ENCODE measurements around the gene PHPT1.
A peak's percentile ranks its signal among the peaks of the same experiment; 100 is the strongest.
"Not testable (repeated sequence)": the region's sequence is repeated elsewhere in the genome, so short reads cannot be mapped to it uniquely, and the experiment has no call there.

PHPT1 gene

GRCh38 chr9:136860529-136860928 lies 11.3 kb downstream of the PHPT1 start:
- DNase-seq (ENCODE audit: low read depth), result no peak

GRCh38 chr9:136860933-136861873 lies 12.0 kb downstream of the PHPT1 start:
- no peak for DNase-seq (ENCODE audit: low read depth)

- DNase-seq (ENCODE audit: low read depth), result no peak
Measured at GRCh38 chr9:136861874-136862457, 12.8 kb downstream of the PHPT1 start.

- DNase-seq (ENCODE audit: low read depth), result no peak
Measured at GRCh38 chr9:136862849-136863622, 13.8 kb downstream of the PHPT1 start.

- DNase-seq (ENCODE audit: low read depth), result no peak
Measured at GRCh38 chr9:136863623-136864273, 14.5 kb downstream of the PHPT1 start.

- no peak for DNase-seq (ENCODE audit: low read depth)
Measured at GRCh38 chr9:136865041-136865767, 16.0 kb downstream of the PHPT1 start.

- DNase-seq (ENCODE audit: low read depth), result no peak
Measured at GRCh38 chr9:136865768-136866103, 16.5 kb downstream of the PHPT1 start.

GRCh38 chr9:136866898-136867421 lies 17.8 kb downstream of the PHPT1 start:
- not testable (repeated sequence) for DNase-seq (ENCODE audit: low read depth)

- DNase-seq (ENCODE audit: low read depth), result no peak
Measured at GRCh38 chr9:136867480-136867879, 18.3 kb downstream of the PHPT1 start.

GRCh38 chr9:136867917-136868316 lies 18.7 kb downstream of the PHPT1 start:
- no peak for DNase-seq (ENCODE audit: low read depth)

- DNase-seq (ENCODE audit: low read depth), result no peak
Measured at GRCh38 chr9:136868644-136869043, 19.4 kb downstream of the PHPT1 start.

- not testable (repeated sequence) for DNase-seq (ENCODE audit: low read depth)
Measured at GRCh38 chr9:136869611-136870010, 20.4 kb downstream of the PHPT1 start.

- DNase-seq (ENCODE audit: low read depth), result no peak
Measured at GRCh38 chr9:136875155-136875554, 25.9 kb downstream of the PHPT1 start.

GRCh38 chr9:136876476-136876875 lies 27.3 kb downstream of the PHPT1 start:
- no peak for DNase-seq (ENCODE audit: low read depth)

- DNase-seq (ENCODE audit: low read depth), result no peak
Measured at GRCh38 chr9:136880651-136881050, 31.4 kb downstream of the PHPT1 start.

- no peak for DNase-seq (ENCODE audit: low read depth)
Measured at GRCh38 chr9:136881691-136882108, 32.5 kb downstream of the PHPT1 start.

- peak; percentile 84 for DNase-seq (ENCODE audit: low read depth)
Measured at GRCh38 chr9:136882109-136882946, 33.1 kb downstream of the PHPT1 start.

- DNase-seq (ENCODE audit: low read depth), result not testable (repeated sequence)
Measured at GRCh38 chr9:136882947-136883283, 33.7 kb downstream of the PHPT1 start.

GRCh38 chr9:136883670-136884069 lies 34.5 kb downstream of the PHPT1 start:
- not testable (repeated sequence) for DNase-seq (ENCODE audit: low read depth)

GRCh38 chr9:136885950-136886578 lies 36.9 kb downstream of the PHPT1 start, which contains the start of gene TRAF2:
TSS of gene TRAF2 (plus strand) at chr9:136886516. CDS start at chr9:136898741, 12,225 bp downstream.
- peak; percentile 96 for DNase-seq (ENCODE audit: low read depth)

All from activated gamma-delta T cell treated with anti-CD3 and anti-CD28 coated beads, Interleukin-2, amount 50 U/mL, for 16 hours (primary cell).